ENCODE data around the gene CTIF. TPM values are rescaled to one million over a fixed set of nuclear protein-coding genes. Genes with fewer than 3 reads are reported as not detected.
A peak's percentile ranks its signal among the peaks of the same experiment; 100 is the strongest.

Gene CTIF
- total RNA-seq, 1 donor: 65.9 TPM

DNA sequence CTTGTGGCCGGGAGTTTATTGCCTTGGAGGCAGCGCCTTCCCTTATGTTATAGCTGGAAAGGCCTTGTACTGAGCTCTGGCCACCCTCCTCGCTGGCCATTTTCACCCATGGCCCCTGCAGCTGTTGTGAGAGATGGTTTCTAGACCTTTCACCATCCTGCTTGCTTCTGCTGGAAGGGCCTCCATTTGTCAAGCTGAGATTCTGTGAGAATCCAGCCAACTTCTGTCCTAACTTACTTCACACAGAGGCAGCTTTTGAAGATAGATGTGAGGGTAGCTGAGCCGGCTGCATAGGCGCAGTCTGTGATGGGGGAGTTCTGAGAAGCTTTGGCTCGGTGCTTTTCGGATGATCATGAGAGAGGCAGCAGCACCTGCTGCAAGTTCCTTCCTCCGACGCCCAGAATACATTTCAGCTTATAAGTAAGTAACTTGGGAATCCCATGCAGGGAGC is 8.7 kb downstream of the CTIF start:
- Histone ChIP-seq H3K27ac (ENCODE audit: low read depth, low read length) (peak overlapping the region; percentile 58), H3K79me2 (ENCODE audit: insufficient read depth, low read length) (peaks cover 97% of the 10 kb centered on the region), H3K27me3 (ENCODE audit: insufficient read depth, low read length) (no peaks in the 10 kb centered on the region), H3K36me3 (ENCODE audit: insufficient read depth, low read length) (peaks cover 10% of the 10 kb centered on the region), H3K4me2 (ENCODE audit: insufficient read depth, low read length) (peak overlapping the region; percentile 12), H4K20me1 (ENCODE audit: insufficient read depth, low read length) (peaks cover 95% of the 10 kb centered on the region), H3K9me3 (ENCODE audit: low read depth, low read length) (no peaks in the 10 kb centered on the region), H3K4me3 (ENCODE audit: insufficient read depth, low read length) (no peak overlapping the region), H2AFZ (ENCODE audit: low read length) (no peak overlapping the region), H3K4me1 (ENCODE audit: insufficient read depth, low read length) (peaks cover 39% of the 10 kb centered on the region)
- TF ChIP-seq, protein P1, sequence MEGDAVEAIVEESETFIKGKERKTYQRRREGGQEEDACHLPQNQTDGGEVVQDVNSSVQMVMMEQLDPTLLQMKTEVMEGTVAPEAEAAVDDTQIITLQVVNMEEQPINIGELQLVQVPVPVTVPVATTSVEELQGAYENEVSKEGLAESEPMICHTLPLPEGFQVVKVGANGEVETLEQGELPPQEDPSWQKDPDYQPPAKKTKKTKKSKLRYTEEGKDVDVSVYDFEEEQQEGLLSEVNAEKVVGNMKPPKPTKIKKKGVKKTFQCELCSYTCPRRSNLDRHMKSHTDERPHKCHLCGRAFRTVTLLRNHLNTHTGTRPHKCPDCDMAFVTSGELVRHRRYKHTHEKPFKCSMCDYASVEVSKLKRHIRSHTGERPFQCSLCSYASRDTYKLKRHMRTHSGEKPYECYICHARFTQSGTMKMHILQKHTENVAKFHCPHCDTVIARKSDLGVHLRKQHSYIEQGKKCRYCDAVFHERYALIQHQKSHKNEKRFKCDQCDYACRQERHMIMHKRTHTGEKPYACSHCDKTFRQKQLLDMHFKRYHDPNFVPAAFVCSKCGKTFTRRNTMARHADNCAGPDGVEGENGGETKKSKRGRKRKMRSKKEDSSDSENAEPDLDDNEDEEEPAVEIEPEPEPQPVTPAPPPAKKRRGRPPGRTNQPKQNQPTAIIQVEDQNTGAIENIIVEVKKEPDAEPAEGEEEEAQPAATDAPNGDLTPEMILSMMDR (IDR thresholded peaks at IDR 0.05; ENCODE audit: extremely low read depth, low read depth, low read length): no peak
- no peak for DNase-seq (ENCODE audit: insufficient read length, low spot score, missing footprints)

DNA sequence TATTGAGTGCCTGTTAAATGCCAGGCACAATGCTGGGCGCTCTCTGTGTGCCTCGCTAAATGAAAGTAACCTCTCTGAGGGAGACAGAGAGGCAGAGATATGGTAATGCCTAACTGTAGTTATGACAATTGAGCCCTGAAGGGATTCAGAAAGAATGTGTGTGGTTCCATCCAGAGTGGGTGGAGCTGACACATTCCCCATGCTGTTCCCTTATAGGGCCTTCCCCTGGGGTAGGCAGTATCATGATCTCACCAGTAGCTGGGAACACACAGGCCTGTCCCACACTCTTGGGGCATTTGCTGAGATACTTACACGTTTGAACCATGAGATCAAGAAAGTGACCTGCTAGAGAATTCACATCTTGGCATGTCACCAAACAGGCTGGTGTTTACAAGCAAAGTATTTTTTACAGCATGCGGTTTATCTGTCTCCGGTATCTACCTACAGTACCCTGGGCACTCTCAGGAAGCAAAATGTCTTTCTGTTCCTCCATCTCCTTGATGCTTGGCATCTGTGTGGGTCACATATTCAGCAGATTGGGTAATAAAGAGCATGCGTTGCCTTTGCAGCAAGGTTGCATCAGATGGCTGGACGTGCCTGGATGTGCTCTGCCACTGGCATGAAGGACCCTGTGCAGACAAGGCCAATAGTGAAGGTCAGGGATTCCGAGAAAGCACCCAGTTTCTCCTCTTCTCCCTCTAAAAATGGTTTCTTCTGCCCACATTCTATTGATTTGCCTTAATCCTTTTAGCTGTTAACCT is 9.4 kb downstream of the CTIF start:
- peak overlapping the region; percentile 12 for H3K4me2 ChIP-seq (ENCODE audit: insufficient read depth, low read length)
- no peaks in the 10 kb centered on the region for H3K27me3 ChIP-seq (ENCODE audit: insufficient read depth, low read length)
- H4K20me1 ChIP-seq (ENCODE audit: insufficient read depth, low read length): peaks cover 95% of the 10 kb centered on the region
- H3K36me3 ChIP-seq (ENCODE audit: insufficient read depth, low read length): peaks cover 11% of the 10 kb centered on the region
- H3K4me3 ChIP-seq (ENCODE audit: insufficient read depth, low read length): no peak overlapping the region
- H2AFZ ChIP-seq (ENCODE audit: low read length): no peak overlapping the region
- peaks cover 39% of the 10 kb centered on the region for H3K4me1 ChIP-seq (ENCODE audit: insufficient read depth, low read length)
- H3K27ac ChIP-seq (ENCODE audit: low read depth, low read length): peak overlapping the region; percentile 58
- H3K9me3 ChIP-seq (ENCODE audit: low read depth, low read length): no peaks in the 10 kb centered on the region
- peak; percentile 97 for DNase-seq (ENCODE audit: insufficient read length, low spot score, missing footprints)
- peaks cover 97% of the 10 kb centered on the region for H3K79me2 ChIP-seq (ENCODE audit: insufficient read depth, low read length)
- TF ChIP-seq, protein P1 (IDR thresholded peaks at IDR 0.05; ENCODE audit: extremely low read depth, low read depth, low read length): no peak

DNA sequence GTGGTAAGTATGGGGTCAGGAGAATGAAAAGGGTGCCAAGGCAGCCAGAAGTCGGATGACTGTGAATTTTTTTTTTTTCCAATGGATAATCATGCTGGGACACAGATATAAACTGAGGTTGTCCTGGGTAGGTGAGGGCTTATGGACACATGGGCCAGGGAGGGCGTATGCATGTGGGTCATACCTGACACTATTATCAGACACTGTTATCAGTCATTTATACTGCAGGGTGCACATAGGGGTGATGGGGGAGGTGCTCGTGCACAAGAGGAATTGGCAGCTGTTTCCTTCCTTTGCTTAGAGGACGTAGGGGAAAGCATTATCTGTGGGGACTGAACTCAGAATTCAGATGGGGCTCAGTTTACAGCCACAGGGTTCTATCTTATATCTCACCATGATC is 10.1 kb downstream of the CTIF start:
- Histone ChIP-seq H3K4me1 (ENCODE audit: insufficient read depth, low read length) (peaks cover 39% of the 10 kb centered on the region), H3K36me3 (ENCODE audit: insufficient read depth, low read length) (peaks cover 12% of the 10 kb centered on the region), H2AFZ (ENCODE audit: low read length) (no peak overlapping the region), H3K79me2 (ENCODE audit: insufficient read depth, low read length) (peaks cover 94% of the 10 kb centered on the region), H3K4me3 (ENCODE audit: insufficient read depth, low read length) (no peak overlapping the region), H3K27ac (ENCODE audit: low read depth, low read length) (peak overlapping the region; percentile 58), H3K4me2 (ENCODE audit: insufficient read depth, low read length) (no peak overlapping the region), H3K9me3 (ENCODE audit: low read depth, low read length) (no peaks in the 10 kb centered on the region), H3K27me3 (ENCODE audit: insufficient read depth, low read length) (no peaks in the 10 kb centered on the region), H4K20me1 (ENCODE audit: insufficient read depth, low read length) (peaks cover 92% of the 10 kb centered on the region)
- DNase-seq (ENCODE audit: insufficient read length, low spot score, missing footprints): no peak
- TF ChIP-seq, protein P1 (IDR thresholded peaks at IDR 0.05; ENCODE audit: extremely low read depth, low read depth, low read length): no peak

DNA sequence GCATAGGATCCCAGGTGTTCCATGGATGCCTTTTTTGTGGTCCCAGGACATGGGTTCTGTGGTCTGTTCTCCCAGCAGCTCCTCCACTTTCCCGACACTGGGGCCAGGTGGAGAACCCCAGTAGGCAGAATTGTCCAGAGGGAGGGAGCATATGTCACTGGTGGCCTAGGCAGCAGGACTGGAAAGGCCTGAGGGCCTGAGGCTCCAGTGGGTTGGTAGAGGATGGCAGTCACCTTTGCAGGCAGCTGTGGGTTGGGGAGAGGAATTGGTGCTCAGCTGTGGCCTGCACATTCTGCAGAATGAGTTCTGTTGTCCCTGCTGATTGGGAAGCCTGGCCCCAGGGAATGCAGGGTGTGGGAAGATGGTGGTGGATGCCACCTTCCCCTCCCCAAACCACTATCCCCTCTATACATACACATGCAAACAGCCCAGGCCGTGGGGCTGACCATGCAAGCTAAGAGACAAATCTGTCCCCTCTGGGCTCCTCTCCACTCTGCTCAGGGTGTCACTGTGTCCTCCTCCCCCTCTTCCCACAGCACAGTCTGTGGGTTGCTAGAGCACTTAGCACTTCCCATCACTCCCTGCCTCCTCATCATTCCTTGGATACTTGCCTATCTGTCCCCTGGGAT is 11.4 kb downstream of the CTIF start:
- TF ChIP-seq, protein P1 (IDR thresholded peaks at IDR 0.05; ENCODE audit: extremely low read depth, low read depth, low read length): no peak
- Histone ChIP-seq H3K4me2 (ENCODE audit: insufficient read depth, low read length) (no peak overlapping the region), H3K4me3 (ENCODE audit: insufficient read depth, low read length) (no peak overlapping the region), H3K36me3 (ENCODE audit: insufficient read depth, low read length) (peaks cover 12% of the 10 kb centered on the region), H2AFZ (ENCODE audit: low read length) (no peak overlapping the region), H3K79me2 (ENCODE audit: insufficient read depth, low read length) (peaks cover 94% of the 10 kb centered on the region), H3K4me1 (ENCODE audit: insufficient read depth, low read length) (peaks cover 33% of the 10 kb centered on the region), H4K20me1 (ENCODE audit: insufficient read depth, low read length) (peaks cover 92% of the 10 kb centered on the region), H3K27me3 (ENCODE audit: insufficient read depth, low read length) (no peaks in the 10 kb centered on the region), H3K9me3 (ENCODE audit: low read depth, low read length) (no peaks in the 10 kb centered on the region), H3K27ac (ENCODE audit: low read depth, low read length) (no peak overlapping the region)
- DNase-seq (ENCODE audit: insufficient read length, low spot score, missing footprints): no peak
